Progenitor cell of endocrine pancreas (in vitro differentiated cells): ENCODE measurements around the gene SLC12A4. TPM values are rescaled to one million over a fixed set of nuclear protein-coding genes. Genes with fewer than 3 reads are reported as not detected.
"Not testable (repeated sequence)": the region's sequence is repeated elsewhere in the genome, so short reads cannot be mapped to it uniquely, and the experiment has no call there.

ENCODE experiments used
- DNase-seq: peaks from one replicate; pipeline ENCODE4 v3.0.0; 2021; ENCODE audit warnings: low spot score; ENCODE audit not compliant: unreplicated experiment
- H3K27ac Mint-ChIP-seq: 2 replicates; pipeline ENCODE4 v1.8.0; 2021; ENCODE audit warnings: mild to moderate bottlenecking, moderate library complexity, mixed read lengths
- H3K27me3 Mint-ChIP-seq: 2 replicates; pipeline ENCODE4 v1.8.0; 2021; ENCODE audit warnings: mixed read lengths
- H3K36me3 Mint-ChIP-seq: 2 replicates; pipeline ENCODE4 v1.8.0; 2022; ENCODE audit warnings: mixed read lengths; ENCODE audit not compliant: insufficient read depth
- H3K4me1 Mint-ChIP-seq: 2 replicates; pipeline ENCODE4 v1.8.0; 2021; ENCODE audit warnings: low read depth, mixed read lengths
- H3K4me3 Mint-ChIP-seq: 2 replicates; pipeline ENCODE4 v1.8.0; 2021; ENCODE audit warnings: low read depth, mild to moderate bottlenecking, moderate library complexity, mixed read lengths
- H3K9me3 Mint-ChIP-seq: 2 replicates; pipeline ENCODE4 v1.8.0; 2021; ENCODE audit warnings: low read depth, mixed read lengths
- total RNA-seq: library from RNA; stranded (reverse); gene quantifications from 2 replicates; pipeline ENCODE4 v1.2.1, GENCODE V29; 2021
- TF ChIP-seq, protein P1 (sequence below): fragments of 200-600 bp; sonication (generic); IDR thresholded peaks from one replicate; pipeline ENCODE4 v1.5.0; 2021; ENCODE audit warnings: antibody characterized with exemption, mild to moderate bottlenecking; ENCODE audit not compliant: unreplicated experiment

Gene SLC12A4
- total RNA-seq, 1 donor from 2014 or later = 74.3 TPM

DNA sequence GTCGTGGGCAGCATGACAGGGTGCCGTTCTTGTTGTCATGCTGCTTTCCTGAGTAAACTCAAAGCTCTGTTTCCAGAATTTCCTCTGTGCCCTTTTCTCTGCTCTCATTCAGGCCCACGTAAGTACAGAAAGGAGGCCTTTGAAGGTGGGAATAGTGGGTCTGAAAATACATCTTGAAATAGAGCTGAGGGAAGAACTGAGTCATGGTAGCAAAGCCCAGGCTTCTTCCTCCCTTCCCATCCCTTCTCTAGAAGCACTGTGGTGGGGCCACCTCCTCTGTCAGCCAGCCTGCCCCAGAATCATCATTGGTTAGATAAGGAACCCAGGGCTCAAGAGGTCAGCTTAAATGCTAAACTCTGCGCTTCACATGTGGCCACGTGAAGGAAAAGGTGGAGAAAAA lies 46.2 kb downstream of the SLC12A4 start:
- no peak overlapping the region for H3K27ac Mint-ChIP-seq
- DNase-seq = no peak
- no peaks in the 10 kb centered on the region for H3K9me3 Mint-ChIP-seq
- H3K4me3 Mint-ChIP-seq = no peak overlapping the region
- TF ChIP-seq, protein P1, sequence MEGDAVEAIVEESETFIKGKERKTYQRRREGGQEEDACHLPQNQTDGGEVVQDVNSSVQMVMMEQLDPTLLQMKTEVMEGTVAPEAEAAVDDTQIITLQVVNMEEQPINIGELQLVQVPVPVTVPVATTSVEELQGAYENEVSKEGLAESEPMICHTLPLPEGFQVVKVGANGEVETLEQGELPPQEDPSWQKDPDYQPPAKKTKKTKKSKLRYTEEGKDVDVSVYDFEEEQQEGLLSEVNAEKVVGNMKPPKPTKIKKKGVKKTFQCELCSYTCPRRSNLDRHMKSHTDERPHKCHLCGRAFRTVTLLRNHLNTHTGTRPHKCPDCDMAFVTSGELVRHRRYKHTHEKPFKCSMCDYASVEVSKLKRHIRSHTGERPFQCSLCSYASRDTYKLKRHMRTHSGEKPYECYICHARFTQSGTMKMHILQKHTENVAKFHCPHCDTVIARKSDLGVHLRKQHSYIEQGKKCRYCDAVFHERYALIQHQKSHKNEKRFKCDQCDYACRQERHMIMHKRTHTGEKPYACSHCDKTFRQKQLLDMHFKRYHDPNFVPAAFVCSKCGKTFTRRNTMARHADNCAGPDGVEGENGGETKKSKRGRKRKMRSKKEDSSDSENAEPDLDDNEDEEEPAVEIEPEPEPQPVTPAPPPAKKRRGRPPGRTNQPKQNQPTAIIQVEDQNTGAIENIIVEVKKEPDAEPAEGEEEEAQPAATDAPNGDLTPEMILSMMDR = no peak
- H3K27me3 Mint-ChIP-seq = no peaks in the 10 kb centered on the region
- H3K4me1 Mint-ChIP-seq = no peaks in the 10 kb centered on the region
- peaks cover 3% of the 10 kb centered on the region for H3K36me3 Mint-ChIP-seq

DNA sequence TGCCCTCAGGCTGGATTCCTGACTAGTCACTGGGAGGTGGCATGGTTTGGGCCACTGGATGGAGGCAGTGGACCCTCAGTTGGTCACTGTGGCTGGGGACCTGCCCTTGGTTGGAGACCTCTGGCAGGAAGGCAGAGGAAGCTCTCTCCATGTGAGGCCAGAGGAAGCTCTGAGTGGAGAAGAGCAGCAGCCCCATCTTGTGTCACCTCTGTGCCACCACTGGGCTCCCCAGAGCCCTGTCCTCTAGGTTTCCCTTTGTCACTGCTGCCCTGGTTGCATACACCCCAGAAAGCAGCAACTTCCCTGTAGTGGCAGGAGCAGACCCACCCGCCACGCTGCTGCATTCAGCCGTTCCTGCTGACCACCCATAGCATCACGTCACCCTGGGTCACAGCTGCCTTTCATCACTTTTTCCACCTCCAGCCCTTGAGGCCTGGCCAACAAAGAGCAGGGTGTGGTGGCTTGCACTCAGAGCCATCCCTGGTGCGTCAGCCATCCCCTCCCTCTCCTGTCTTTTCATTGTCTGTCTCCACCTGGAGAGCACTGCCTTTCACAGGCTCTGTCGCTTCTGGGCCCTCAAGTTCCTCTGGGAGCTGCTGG lies 48.7 kb downstream of the SLC12A4 start:
- Mint-ChIP-seq H3K4me1 (peaks cover 3% of the 10 kb centered on the region), H3K36me3 (peaks cover 3% of the 10 kb centered on the region), H3K27ac (peak overlapping the region; percentile 71), H3K4me3 (no peak overlapping the region), H3K9me3 (no peaks in the 10 kb centered on the region), H3K27me3 (no peaks in the 10 kb centered on the region)
- TF ChIP-seq, protein P1 = no peak
- DNase-seq = no peak

DNA sequence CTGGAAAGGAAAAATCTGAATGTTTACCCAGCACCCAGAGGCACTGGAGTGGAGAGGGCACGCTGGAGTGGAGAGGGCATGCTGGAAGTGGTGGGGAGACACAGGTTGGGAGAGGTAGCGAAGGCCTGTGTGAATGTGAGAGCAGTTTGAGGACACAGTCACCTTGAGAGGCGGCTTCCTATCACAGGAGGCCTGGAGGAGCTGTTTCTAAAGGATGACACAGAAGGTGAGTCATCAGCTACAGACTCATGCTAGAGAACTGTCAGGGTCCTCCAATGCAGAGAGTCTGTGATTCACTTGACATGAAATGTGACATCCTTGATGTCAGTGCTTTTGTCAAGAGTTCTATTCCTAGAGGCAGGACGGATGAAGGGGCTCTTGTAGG lies 50.6 kb downstream of the SLC12A4 start:
- Mint-ChIP-seq H3K36me3 (peaks cover 3% of the 10 kb centered on the region), H3K4me1 (peaks cover 6% of the 10 kb centered on the region), H3K27me3 (no peaks in the 10 kb centered on the region), H3K9me3 (no peaks in the 10 kb centered on the region), H3K27ac (peak overlapping the region; percentile 72), H3K4me3 (no peak overlapping the region)
- TF ChIP-seq, protein P1 = no peak
- DNase-seq = no peak

DNA sequence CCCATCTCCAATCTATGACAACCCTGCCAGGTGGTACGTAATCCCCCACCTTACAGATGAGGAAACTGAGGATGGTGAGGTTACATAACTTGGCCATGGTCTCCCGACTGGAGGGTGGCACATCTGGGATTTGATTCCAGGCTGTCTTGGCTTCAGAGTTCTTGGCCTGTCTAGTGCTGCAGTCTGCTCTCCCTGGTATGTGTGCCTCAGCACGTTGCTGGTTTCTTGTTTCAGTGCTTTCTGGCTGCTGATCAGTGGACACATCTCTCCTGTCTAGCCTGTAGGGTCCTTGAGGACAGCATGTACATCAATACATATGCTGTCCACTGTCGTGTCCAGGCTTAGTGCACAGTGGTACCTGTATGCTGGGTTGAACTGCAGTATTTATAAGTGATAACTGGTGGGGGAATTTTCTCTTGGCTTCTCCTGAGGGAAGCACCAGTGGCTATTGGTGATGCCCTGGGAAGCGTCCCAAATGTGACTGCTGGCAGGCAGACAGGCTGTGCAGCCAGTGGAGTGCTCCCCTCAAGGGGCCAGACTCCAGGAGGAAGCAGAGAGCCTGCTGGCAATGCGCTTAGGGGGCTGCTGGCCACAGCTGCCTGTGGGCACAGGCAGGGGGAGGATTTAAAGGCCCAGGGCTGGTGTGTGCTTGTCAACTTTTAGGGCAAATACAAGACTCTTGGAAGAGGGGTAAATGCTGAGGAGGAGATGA lies 51.1 kb downstream of the SLC12A4 start:
- DNase-seq = no peak
- Mint-ChIP-seq H3K36me3 (peaks cover 3% of the 10 kb centered on the region), H3K27me3 (no peaks in the 10 kb centered on the region), H3K9me3 (no peaks in the 10 kb centered on the region), H3K4me1 (peaks cover 6% of the 10 kb centered on the region), H3K4me3 (no peak overlapping the region), H3K27ac (peak overlapping the region; percentile 72)
- TF ChIP-seq, protein P1 = no peak

DNA sequence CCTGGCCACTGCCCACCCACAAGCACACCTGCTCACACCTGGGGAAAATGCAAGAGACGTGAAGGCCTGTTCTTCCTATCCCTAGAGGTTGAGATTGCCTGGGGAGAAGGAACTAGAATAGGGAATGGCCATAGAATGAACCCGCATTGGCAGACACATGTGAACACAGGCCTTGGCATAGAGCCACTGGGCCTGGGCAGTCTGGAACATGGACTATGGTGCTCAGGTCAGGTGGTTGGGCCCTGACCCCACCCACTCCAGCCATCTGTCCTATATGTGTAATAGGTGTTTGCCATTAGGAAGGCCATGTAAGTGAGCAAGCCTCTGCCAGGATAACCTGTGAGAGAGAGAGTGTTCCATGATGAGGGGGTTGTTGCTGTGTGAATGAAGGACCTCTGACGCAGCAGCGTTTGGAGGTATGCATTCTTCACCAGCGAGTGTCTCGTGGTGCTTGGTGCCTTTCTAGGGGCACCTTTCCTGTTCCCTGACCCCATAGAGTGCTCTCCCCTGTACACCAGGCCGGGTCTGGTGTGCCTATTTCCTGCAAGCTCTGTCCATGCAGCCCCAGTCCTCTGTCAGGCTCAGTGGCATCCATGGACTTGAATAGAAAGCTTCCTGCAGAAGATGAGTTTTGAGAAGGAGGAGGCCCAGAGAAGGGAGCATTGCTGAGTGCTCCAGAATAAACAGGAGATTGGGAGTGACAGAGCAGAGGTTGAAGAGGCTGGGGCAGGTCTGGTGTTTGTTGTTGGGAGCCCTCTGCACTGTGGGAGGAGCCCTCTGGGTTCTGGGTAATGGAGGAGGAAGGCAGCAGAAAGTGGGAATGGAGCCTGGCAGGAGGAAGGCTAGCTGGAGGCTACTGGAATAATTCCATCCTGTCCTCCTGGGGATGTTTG lies 52.4 kb downstream of the SLC12A4 start:
- Mint-ChIP-seq H3K4me1 (peaks cover 6% of the 10 kb centered on the region), H3K36me3 (peaks cover 3% of the 10 kb centered on the region), H3K27ac (peak overlapping the region; percentile 20), H3K4me3 (no peak overlapping the region), H3K9me3 (no peaks in the 10 kb centered on the region), H3K27me3 (no peaks in the 10 kb centered on the region)
- TF ChIP-seq, protein P1 = no peak
- DNase-seq = no peak

DNA sequence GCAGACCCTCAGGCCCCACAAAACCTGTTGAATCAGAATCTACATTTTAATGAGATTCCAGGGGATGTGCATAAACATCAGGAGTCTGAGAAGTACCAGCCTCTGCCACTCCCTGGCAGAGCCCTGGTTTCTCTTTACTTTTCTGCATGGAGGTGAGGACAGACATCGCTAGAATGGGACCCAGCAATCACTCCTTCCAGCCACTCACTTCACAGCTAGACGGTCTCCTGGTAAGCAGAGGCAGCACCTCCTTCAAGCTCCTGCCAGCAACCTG lies 53.0 kb downstream of the SLC12A4 start:
- H3K27ac Mint-ChIP-seq, DNase-seq, H3K4me1 Mint-ChIP-seq, H3K9me3 Mint-ChIP-seq, H3K4me3 Mint-ChIP-seq, H3K27me3 Mint-ChIP-seq, H3K36me3 Mint-ChIP-seq: not testable (repeated sequence)
